Activated CD4-positive, alpha-beta memory T cell treated with anti-CD3 and anti-CD28 coated beads, Interleukin-2, amount 10 ng/mL, durations not matched to agents 7 days and 5 days (primary cell): ENCODE data around the gene ZNF296. TPM values are rescaled to one million over a fixed set of nuclear protein-coding genes. Genes with fewer than 3 reads are reported as not detected.

Source experiments
- CTCF ChIA-PET: fragments of 350-600 bp; sonication (Branson Sonifier 250); formaldehyde crosslinking; loops from one replicate; lab custom pipeline; 2021; ENCODE audit warnings: antibody characterized with exemption, inconsistent platforms; lab: Charles Lee
- POLR2A ChIA-PET: fragments of 350-600 bp; sonication (Branson Sonifier 250); formaldehyde crosslinking; loops from one replicate; lab custom pipeline; 2021; ENCODE audit warnings: antibody characterized with exemption; lab: Charles Lee
- DNase-seq: peaks from one replicate; pipeline ENCODE4 v3.0.0-alpha.2; 2020
- H3K27ac Mint-ChIP-seq: one replicate; pipeline ENCODE4 v1.8.0; 2021; ENCODE audit warnings: mild to moderate bottlenecking, mixed read lengths
- H3K27me3 Mint-ChIP-seq: one replicate; pipeline ENCODE4 v1.8.0; 2021; ENCODE audit warnings: mixed read lengths
- H3K36me3 Mint-ChIP-seq: one replicate; pipeline ENCODE4 v1.8.0; 2021; ENCODE audit warnings: low read depth, mixed read lengths
- H3K4me1 Mint-ChIP-seq: one replicate; pipeline ENCODE4 v1.8.0; 2021; ENCODE audit warnings: mixed read lengths
- H3K4me3 Mint-ChIP-seq: one replicate; pipeline ENCODE4 v1.8.0; 2021; ENCODE audit warnings: mild to moderate bottlenecking, mixed read lengths
- H3K9me3 Mint-ChIP-seq: one replicate; pipeline ENCODE4 v1.8.0; 2021; ENCODE audit warnings: mixed read lengths
- total RNA-seq, 2 experiments: library from RNA; stranded (reverse); gene quantifications; one replicate each; pipeline ENCODE4 v1.2.3, GENCODE V29; 2021

ZNF296 gene
- total RNA-seq, 2 experiments from 2014 or later: 5.4 to 5.9 TPM

DNA sequence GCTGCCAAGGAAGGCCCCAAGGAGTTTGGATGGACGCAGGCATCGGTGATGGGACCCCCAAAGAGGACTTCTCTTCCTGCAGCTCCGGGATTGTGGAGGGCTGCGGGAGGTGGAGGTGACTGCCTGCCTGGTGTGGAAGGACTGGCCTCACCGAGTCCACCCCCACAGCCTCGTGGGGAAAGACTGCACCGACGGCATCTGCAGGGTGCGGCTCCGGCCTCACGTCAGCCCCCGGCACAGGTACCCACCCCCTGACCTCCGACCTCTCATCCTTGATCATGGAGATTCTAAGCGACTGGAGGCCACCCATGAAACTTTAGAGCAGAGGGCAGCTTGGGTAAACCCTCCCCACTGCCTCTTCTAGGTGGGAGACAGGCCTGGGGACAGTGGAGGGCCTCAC is 54.3 kb downstream of the ZNF296 start:
- no peak for DNase-seq
- Mint-ChIP-seq H3K27me3 (no peaks in the 10 kb centered on the region), H3K4me3 (no peak overlapping the region), H3K36me3 (peaks cover 17% of the 10 kb centered on the region), H3K9me3 (no peaks in the 10 kb centered on the region), H3K4me1 (peaks cover 2% of the 10 kb centered on the region), H3K27ac (no peak overlapping the region)
- ChIA-PET CTCF (interaction anchor here (0.6 to 1.0 kb wide), 2 partner anchors 38 to 337 kb away, joined by 3 to 4 read pairs; no protein-coding TSS in a partner anchor), POLR2A (interaction anchor here (1.5 kb wide), 1 partner anchor 13 kb away, joined by 3 read pairs; no protein-coding TSS in a partner anchor)

Other genes starting within 250 kb of the ZNF296 start
- under 1 TPM; 0.25 to 0.38 TPM for gene NECTIN2, start 230.2 kb downstream of the ZNF296 start, total RNA-seq
- 10 to 100 TPM; 46.6 to 47.4 TPM for gene TOMM40, start 185.2 kb downstream of the ZNF296 start, total RNA-seq
- gene APOE, start 170.7 kb downstream of the ZNF296 start, total RNA-seq: not detected
- 1 to 10 TPM in 1 of 2 experiments, under 1 TPM in 1; 0.78 to 2.3 TPM for gene APOC1, start 161.9 kb downstream of the ZNF296 start, total RNA-seq
- not detected for gene APOC4, start 134.2 kb downstream of the ZNF296 start, total RNA-seq
- gene APOC2, start 130.4 kb downstream of the ZNF296 start, total RNA-seq: not detected
- gene CLPTM1, start 121.1 kb downstream of the ZNF296 start, total RNA-seq: 10 to 100 TPM; 66.9 to 68.6 TPM
- gene RELB, start 75.0 kb downstream of the ZNF296 start, total RNA-seq: 10 to 100 TPM; 32.6 to 33.5 TPM
- 10 to 100 TPM; 84.3 to 88.0 TPM for gene CLASRP, start 37.4 kb downstream of the ZNF296 start, total RNA-seq
- 10 to 100 TPM; 31.7 to 35.5 TPM for gene GEMIN7, start 2.8 kb upstream of the ZNF296 start, total RNA-seq
- 10 to 100 TPM; 16.3 to 16.4 TPM for gene PPP1R37, start 16.7 kb upstream of the ZNF296 start, total RNA-seq
- gene NKPD1, start 84.5 kb upstream of the ZNF296 start, total RNA-seq: under 1 TPM; 0.10 to 0.15 TPM
- gene TRAPPC6A, start 101.8 kb upstream of the ZNF296 start, total RNA-seq: 10 to 100 TPM; 64.4 to 65.0 TPM
- 10 to 100 TPM; 16.3 to 20.4 TPM for gene BLOC1S3, start 102.3 kb upstream of the ZNF296 start, total RNA-seq
- gene EXOC3L2, start 168.9 kb upstream of the ZNF296 start, total RNA-seq: not detected
- 10 to 100 TPM; 26.9 to 33.3 TPM for gene MARK4, start 174.8 kb upstream of the ZNF296 start, total RNA-seq
- not detected for gene CKM, start 246.4 kb upstream of the ZNF296 start, total RNA-seq